PC-3 (cell line): Measurements from ENCODE around the gene PROSER2. TPM values are rescaled to one million over a fixed set of nuclear protein-coding genes. Genes with fewer than 3 reads are reported as not detected.
A peak's percentile ranks its signal among the peaks of the same experiment; 100 is the strongest.

Experiments used
- ATAC-seq: fragments of 200-7000 bp; cut with Tn5 transposase; 2 replicates; pipeline ENCODE4 v1.9.1; 2020; ENCODE audit warnings: mild to moderate bottlenecking, moderate library complexity
- BruUV-seq: library from RNA; stranded (reverse); fragments of 400-500 nt; replicated peaks from 2 replicates; lab custom pipeline; 2021; lab: Mats Ljungman, UMichigan
- CTCF ChIA-PET: fragments of 300-600 bp; sonication (Branson Sonifier 250); formaldehyde crosslinking; loops from one replicate; lab custom pipeline; 2022; ENCODE audit warnings: antibody characterized with exemption; lab: Charles Lee
- POLR2A ChIA-PET: fragments of 300-600 bp; sonication (Branson Sonifier 250); formaldehyde crosslinking; loops from one replicate; lab custom pipeline; 2022; ENCODE audit warnings: antibody characterized with exemption; ENCODE audit not compliant: unreplicated experiment; lab: Charles Lee
- DNase-seq: peaks from one replicate; pipeline ENCODE4 v3.0.0-alpha.2; 2015
- H2AFZ ChIP-seq: fragments of 300-600 bp; sonication (generic); 2 replicates; pipeline ENCODE4 v1.6.0; 2016; ENCODE audit warnings: antibody characterized with exemption, low read length
- H3F3A ChIP-seq: fragments of 300-600 bp; sonication (generic); one replicate; pipeline ENCODE4 v1.6.0; 2017; ENCODE audit warnings: antibody characterized with exemption, low read length, control low read depth, mild to moderate bottlenecking; ENCODE audit not compliant: unreplicated experiment
- H3K27ac ChIP-seq: fragments of 300-600 bp; sonication (generic); 2 replicates; pipeline ENCODE4 v1.5.1; 2016; ENCODE audit warnings: mild to moderate bottlenecking, low read length
- H3K27me3 ChIP-seq: fragments of 300-600 bp; sonication (generic); 2 replicates; pipeline ENCODE4 v1.6.1; 2016; ENCODE audit warnings: low read length, mixed read lengths
- H3K36me3 ChIP-seq: fragments of 300-600 bp; sonication (generic); 2 replicates; pipeline ENCODE4 v1.6.1; 2016; ENCODE audit warnings: low read depth, mixed run types, low read length, mixed read lengths
- H3K4me1 ChIP-seq: fragments of 300-600 bp; sonication (generic); 2 replicates; pipeline ENCODE4 v1.5.1; 2016; ENCODE audit warnings: low read length; ENCODE audit not compliant: insufficient read depth
- H3K4me2 ChIP-seq: fragments of 300-600 bp; sonication (generic); 2 replicates; pipeline ENCODE4 v1.6.0; 2016; ENCODE audit warnings: low read length
- H3K4me3 ChIP-seq: fragments of 300-600 bp; sonication (generic); 2 replicates; pipeline ENCODE4 v1.5.1; 2016; ENCODE audit warnings: mild to moderate bottlenecking, low read length, mixed read lengths
- H3K79me2 ChIP-seq: fragments of 300-600 bp; sonication (generic); 2 replicates; pipeline ENCODE4 v1.6.1; 2017; ENCODE audit warnings: low read length, mixed read lengths
- H3K9ac ChIP-seq: fragments of 300-600 bp; sonication (generic); 2 replicates; pipeline ENCODE4 v1.6.0; 2016; ENCODE audit warnings: mild to moderate bottlenecking, low read length
- H3K9me2 ChIP-seq: fragments of 300-600 bp; sonication (generic); replicated peaks from 2 replicates; pipeline ENCODE4 v1.6.1; 2016; ENCODE audit warnings: mixed run types, low read length, mixed read lengths
- H3K9me3 ChIP-seq: fragments of 300-600 bp; sonication (generic); 2 replicates; pipeline ENCODE4 v1.6.1; 2016; ENCODE audit warnings: low read length, mixed read lengths
- H4K20me1 ChIP-seq: fragments of 300-600 bp; sonication (generic); 2 replicates; pipeline ENCODE4 v1.6.1; 2016; ENCODE audit warnings: low read length, mixed read lengths
- EZH2 ChIP-seq: fragments of 300-600 bp; sonication (generic); IDR thresholded peaks from one replicate; pipeline ENCODE4 v1.6.1; 2017; ENCODE audit warnings: antibody characterized with exemption, mild to moderate bottlenecking, low read length; ENCODE audit not compliant: unreplicated experiment
- EZH2phosphoT487 ChIP-seq: fragments of 300-600 bp; sonication (generic); IDR thresholded peaks from 2 replicates; pipeline ENCODE4 v1.6.1; 2018; ENCODE audit warnings: mild to moderate bottlenecking, antibody characterized with exemption, low read length, borderline replicate concordance
- intact Hi-C: fragments of 100-400 bp; cut with micrococcal nuclease; formaldehyde crosslinking; loops from 2 replicates; pipeline ENCODE4 v1.9.0; 2023
- total RNA-seq: library from RNA; depleted of rRNA; stranded (reverse); fragments of >200 nt; gene quantifications from 2 replicates; pipeline ENCODE4 v1.2.3, GENCODE V29; 2014; rRNA removed
- TF ChIP-seq, protein P1 (sequence below): fragments of 300-600 bp; sonication (generic); conservative IDR thresholded peaks from 2 replicates; pipeline ENCODE4 v1.5.1; 2017; ENCODE audit warnings: antibody characterized with exemption, low read depth, mild to moderate bottlenecking, low read length

The PROSER2 gene
- total RNA-seq, 1 experiment from 2014 or later: 52.5 TPM

DNA sequence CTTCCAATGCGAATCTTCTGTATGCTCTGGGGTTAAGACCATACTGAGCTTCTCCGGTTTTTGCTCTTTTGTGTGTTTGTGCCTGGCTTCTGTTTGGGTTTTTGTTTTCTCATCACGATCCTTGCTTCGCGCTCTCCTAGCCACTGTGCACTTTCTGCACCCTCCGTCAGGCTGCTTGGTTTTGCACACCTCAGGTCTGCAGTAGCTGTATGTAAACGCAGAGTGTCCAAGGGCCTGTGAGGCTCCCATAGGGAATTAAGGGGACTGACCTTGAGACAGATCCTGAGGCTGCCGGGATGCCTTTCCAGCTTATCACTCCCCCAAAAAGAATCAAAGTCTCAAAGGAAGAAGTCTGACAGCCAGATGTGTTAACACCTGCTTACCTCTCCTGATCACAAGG, 95.2 kb downstream of the PROSER2 start:
- Histone ChIP-seq H3K4me3 (no peak overlapping the region), H2AFZ (no peak overlapping the region), H3K9me2 (no peaks in the 10 kb centered on the region), H3K27me3 (no peaks in the 10 kb centered on the region), H3F3A (no peaks in the 10 kb centered on the region), H3K4me1 (no peaks in the 10 kb centered on the region), H3K9ac (no peak overlapping the region), H3K27ac (no peak overlapping the region), H4K20me1 (no peaks in the 10 kb centered on the region), H3K4me2 (no peak overlapping the region), H3K79me2 (no peaks in the 10 kb centered on the region), H3K9me3 (no peaks in the 10 kb centered on the region), H3K36me3 (no peaks in the 10 kb centered on the region)
- ATAC-seq (no peak), DNase-seq (no peak)
- TF ChIP-seq, protein P1, sequence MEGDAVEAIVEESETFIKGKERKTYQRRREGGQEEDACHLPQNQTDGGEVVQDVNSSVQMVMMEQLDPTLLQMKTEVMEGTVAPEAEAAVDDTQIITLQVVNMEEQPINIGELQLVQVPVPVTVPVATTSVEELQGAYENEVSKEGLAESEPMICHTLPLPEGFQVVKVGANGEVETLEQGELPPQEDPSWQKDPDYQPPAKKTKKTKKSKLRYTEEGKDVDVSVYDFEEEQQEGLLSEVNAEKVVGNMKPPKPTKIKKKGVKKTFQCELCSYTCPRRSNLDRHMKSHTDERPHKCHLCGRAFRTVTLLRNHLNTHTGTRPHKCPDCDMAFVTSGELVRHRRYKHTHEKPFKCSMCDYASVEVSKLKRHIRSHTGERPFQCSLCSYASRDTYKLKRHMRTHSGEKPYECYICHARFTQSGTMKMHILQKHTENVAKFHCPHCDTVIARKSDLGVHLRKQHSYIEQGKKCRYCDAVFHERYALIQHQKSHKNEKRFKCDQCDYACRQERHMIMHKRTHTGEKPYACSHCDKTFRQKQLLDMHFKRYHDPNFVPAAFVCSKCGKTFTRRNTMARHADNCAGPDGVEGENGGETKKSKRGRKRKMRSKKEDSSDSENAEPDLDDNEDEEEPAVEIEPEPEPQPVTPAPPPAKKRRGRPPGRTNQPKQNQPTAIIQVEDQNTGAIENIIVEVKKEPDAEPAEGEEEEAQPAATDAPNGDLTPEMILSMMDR: no peak
- TF ChIP-seq EZH2: no peak
- no peak for TF ChIP-seq EZH2phosphoT487
- intact Hi-C loops: no loop called here
- CTCF ChIA-PET: no interaction called here
- TSS peak; percentile 16 for BruUV-seq
- POLR2A ChIA-PET: no interaction called here

DNA sequence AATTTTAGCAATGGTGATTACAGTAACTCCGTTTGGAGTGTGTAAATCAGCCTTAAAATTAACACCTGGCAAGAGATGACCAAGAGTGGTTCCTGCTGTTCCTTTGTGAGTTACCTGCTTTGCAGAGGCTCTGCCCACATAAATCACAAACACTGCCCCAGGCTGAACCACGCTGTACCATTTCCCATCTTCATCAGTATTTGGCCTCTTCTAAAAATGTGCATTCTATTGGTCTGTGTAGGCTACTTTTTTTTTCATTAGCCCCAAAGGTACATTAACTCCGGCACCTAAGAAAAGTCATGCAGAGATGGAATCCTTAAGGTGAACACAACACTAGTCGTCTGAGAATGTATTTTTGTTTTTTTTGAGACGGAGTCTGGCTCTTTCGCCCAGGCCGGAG, 96.1 kb downstream of the PROSER2 start:
- ATAC-seq (no peak), DNase-seq (no peak)
- no peaks in the 10 kb centered on the region for H3K9me3 ChIP-seq
- ChIA-PET POLR2A (no interaction called here), CTCF (no interaction called here)
- H3F3A ChIP-seq: no peaks in the 10 kb centered on the region
- no peak overlapping the region for H3K4me2 ChIP-seq
- no TSS peak for BruUV-seq
- H3K9me2 ChIP-seq: no peaks in the 10 kb centered on the region
- H3K4me3 ChIP-seq: no peak overlapping the region
- no peak overlapping the region for H3K9ac ChIP-seq
- no peak overlapping the region for H2AFZ ChIP-seq
- no peaks in the 10 kb centered on the region for H3K36me3 ChIP-seq
- no peak overlapping the region for H3K27ac ChIP-seq
- no peaks in the 10 kb centered on the region for H3K27me3 ChIP-seq
- H4K20me1 ChIP-seq: no peaks in the 10 kb centered on the region
- no peaks in the 10 kb centered on the region for H3K4me1 ChIP-seq
- H3K79me2 ChIP-seq: no peaks in the 10 kb centered on the region
- intact Hi-C loops: no loop called here
- TF ChIP-seq, protein P1: no peak
- TF ChIP-seq EZH2phosphoT487 (no peak), EZH2 (no peak)

Other genes with a start within 250 kb of the PROSER2 start
- 13.0 and 14.3 TPM in 2 replicates for gene USP6NL, start 211.7 kb upstream of the PROSER2 start, total RNA-seq
- gene ECHDC3, start 81.0 kb upstream of the PROSER2 start, total RNA-seq: not detected in 2 replicates
- gene UPF2, start 219.5 kb downstream of the PROSER2 start, total RNA-seq: 10.4 and 12.0 TPM in 2 replicates
- gene DHTKD1, start 245.6 kb downstream of the PROSER2 start, total RNA-seq: 8.1 and 18.7 TPM in 2 replicates